SK-N-SH (cell line): ENCODE data around the gene AFAP1L2. TPM values are rescaled to one million over a fixed set of nuclear protein-coding genes. Genes with fewer than 3 reads are reported as not detected.

Experiments used
- CTCF ChIA-PET: fragments of 300-600, 350-600 bp; formaldehyde crosslinking; extraction: SDS; loops from one replicate; lab custom pipeline; 2021; lab: Yijun Ruan, JAX
- POLR2A ChIA-PET: fragments of 350-600 bp; sonication (Branson Sonifier 250); formaldehyde crosslinking; extraction: SDS; loops from one replicate; lab custom pipeline; 2020; ENCODE audit warnings: antibody characterized with exemption, inconsistent platforms; lab: Yijun Ruan, JAX
- DNase-seq: peaks from one replicate; pipeline ENCODE4 v3.0.0; 2012
- H2AFZ ChIP-seq: fragments of 200-600 bp; sonication (generic); 2 replicates; pipeline ENCODE4 v1.8.1; 2016; ENCODE audit warnings: antibody characterized with exemption, mild to moderate bottlenecking, low read depth
- H3F3A ChIP-seq: fragments of 200-600 bp; sonication (generic); replicated peaks from 2 replicates; pipeline ENCODE3; 2016; ENCODE audit warnings: antibody characterized with exemption, mild to moderate bottlenecking; ENCODE audit not compliant: insufficient read depth
- H3K27ac ChIP-seq, 2 experiments: fragments of 200-500 bp in 1 of 2; fragments of 200-600 bp in 1 of 2; sonication (Bioruptor generic) in 1 of 2; sonication (generic), shearing (Covaris generic) in 1 of 2; 2 replicates each; pipeline versions ENCODE4 v1.5.1 to v1.6.1; 2014 to 2016; ENCODE audit warnings: low read depth in 2 of 2, inconsistent platforms in 1 of 2, low read length in 1 of 2, mild to moderate bottlenecking in 1 of 2, mixed read lengths in 1 of 2
- H3K27me3 ChIP-seq: fragments of 200-600 bp; sonication (generic), shearing (Covaris generic); 2 replicates; pipeline ENCODE4 v1.6.1; 2016; ENCODE audit warnings: mixed run types; ENCODE audit not compliant: insufficient read depth
- H3K36me3 ChIP-seq, 2 experiments: fragments of 200-500 bp in 1 of 2; fragments of 200-600 bp in 1 of 2; sonication (Bioruptor generic) in 1 of 2; sonication (generic) in 1 of 2; replicated peaks in 1 of 2; 2 replicates each; pipeline versions ENCODE3 to v1.5.1; 2014 to 2016; ENCODE audit warnings: low read length in 1 of 2, mild to moderate bottlenecking in 1 of 2; ENCODE audit not compliant: insufficient read depth in 2 of 2, control insufficient read depth in 1 of 2
- H3K4me1 ChIP-seq, 2 experiments: fragments of 200-500 bp in 1 of 2; fragments of 200-600 bp in 1 of 2; sonication (Bioruptor generic) in 1 of 2; sonication (generic), shearing (Covaris generic) in 1 of 2; 2 replicates each; pipeline versions ENCODE4 v1.5.1 to v1.6.1; 2014 to 2016; ENCODE audit warnings: low read depth in 1 of 2, low read length in 1 of 2, mixed run types in 1 of 2; ENCODE audit not compliant: insufficient read depth in 2 of 2, control insufficient read depth in 1 of 2
- H3K4me2 ChIP-seq: fragments of 200-600 bp; sonication (generic), shearing (Covaris generic); 2 replicates; pipeline ENCODE4 v1.6.1; 2017; ENCODE audit warnings: mixed run types
- H3K4me3 ChIP-seq, 2 experiments: fragments of 200-500 bp in 1 of 2; fragments of 200-600 bp in 1 of 2; sonication (Bioruptor generic) in 1 of 2; sonication (generic), shearing (Covaris generic) in 1 of 2; 2 replicates each; pipeline versions ENCODE4 v1.5.1 to v1.8.1; 2014 to 2016; ENCODE audit warnings: low read depth in 2 of 2, inconsistent platforms in 1 of 2, low read length in 1 of 2, mild to moderate bottlenecking in 1 of 2, mixed read lengths in 1 of 2, moderate library complexity in 1 of 2
- H3K79me2 ChIP-seq: fragments of 200-600 bp; sonication (generic); 2 replicates; pipeline ENCODE4 v1.8.1; 2017; ENCODE audit warnings: mild to moderate bottlenecking; ENCODE audit not compliant: insufficient read depth
- H3K9ac ChIP-seq: fragments of 200-600 bp; sonication (generic); 2 replicates; pipeline ENCODE4 v1.6.1; 2017; ENCODE audit warnings: mixed run types
- H3K9me2 ChIP-seq: fragments of 200-600 bp; sonication (generic); 2 replicates; pipeline ENCODE4 v1.6.1; 2017; ENCODE audit warnings: mixed run types
- H3K9me3 ChIP-seq: fragments of 200-600 bp; sonication (generic); 2 replicates; pipeline ENCODE4 v1.6.1; 2017; ENCODE audit warnings: mixed run types, mild to moderate bottlenecking, moderate library complexity
- H4K20me1 ChIP-seq: fragments of 200-600 bp; sonication (generic); 2 replicates; pipeline ENCODE4 v1.6.1; 2017; ENCODE audit warnings: mild to moderate bottlenecking, mixed run types; ENCODE audit not compliant: insufficient read depth
- CHD2 ChIP-seq: fragments of 150-350 bp; IDR thresholded peaks from 2 replicates; pipeline ENCODE4 v1.6.1; 2018; ENCODE audit warnings: low read length; ENCODE audit not compliant: partially characterized antibody
- EP300 ChIP-seq, 2 experiments: IDR thresholded peaks; 2 replicates each; pipeline versions ENCODE4 v1.4.0 to v1.6.1; 2012; ENCODE audit warnings: borderline replicate concordance in 1 of 2, low read depth in 1 of 2, low read length in 1 of 2
- EZH2phosphoT487 ChIP-seq: fragments of 200-600 bp; sonication (generic); IDR thresholded peaks from 2 replicates; pipeline ENCODE4 v1.6.1; 2017; ENCODE audit warnings: low read depth, mixed run types, mild to moderate bottlenecking, antibody characterized with exemption, moderate library complexity, borderline replicate concordance
- GATA2 ChIP-seq: sonication (generic); formaldehyde crosslinking; IDR thresholded peaks from 2 replicates; pipeline ENCODE4 v1.5.0; 2020; ENCODE audit warnings: mild to moderate bottlenecking, missing genetic modification reagents
- NFIC ChIP-seq: IDR thresholded peaks from 2 replicates; pipeline ENCODE4 v1.4.0; 2012; ENCODE audit warnings: borderline replicate concordance
- RAD21 ChIP-seq: IDR thresholded peaks from 2 replicates; pipeline ENCODE4 v1.6.1; 2012; ENCODE audit warnings: mild to moderate bottlenecking, low read length
- RCOR1 ChIP-seq: fragments of 150-350 bp; IDR thresholded peaks from 2 replicates; pipeline ENCODE4 v1.6.1; 2017; ENCODE audit warnings: antibody characterized with exemption, low read length
- SMC3 ChIP-seq: IDR thresholded peaks from 2 replicates; pipeline ENCODE4 v1.6.1; 2012; ENCODE audit warnings: low read depth, low read length, improper control_type of control experiment
- TCF12 ChIP-seq: IDR thresholded peaks from 2 replicates; pipeline ENCODE4 v1.4.0; 2012
- TEAD4 ChIP-seq: IDR thresholded peaks from 2 replicates; pipeline ENCODE4 v1.4.0; 2012; ENCODE audit warnings: mild to moderate bottlenecking, borderline replicate concordance; ENCODE audit not compliant: insufficient read depth
- YY1 ChIP-seq: IDR thresholded peaks from 2 replicates; pipeline ENCODE4 v1.4.0; 2012; ENCODE audit warnings: low read depth, mild to moderate bottlenecking
- WGBS: methylation state at CpG from one replicate; pipeline ENCODE4 v1.1.6; 2017; ENCODE audit warnings: low lambda C conversion rate; 5-methylcytosine and 5-hydroxymethylcytosine counted together
- polyA plus RNA-seq, 3 experiments: library from polyadenylated mRNA; depleted of rRNA; stranded (reverse); fragments of >200 nt; gene quantifications; 2 replicates each; pipeline ENCODE4 v1.2.3, GENCODE V29; 2012
- TF ChIP-seq, protein P1 (sequence below): IDR thresholded peaks from 2 replicates; pipeline ENCODE4 v1.4.0; 2012; ENCODE audit warnings: low read depth, borderline replicate concordance
- TF ChIP-seq, protein P2 (sequence below): IDR thresholded peaks from 2 replicates; pipeline ENCODE4 v1.4.0; 2012; ENCODE audit warnings: low read depth

The AFAP1L2 gene
- polyA plus RNA-seq, 1 of the 3 experiments (the other 2 are of a cell fraction), result 0.54 TPM

DNA sequence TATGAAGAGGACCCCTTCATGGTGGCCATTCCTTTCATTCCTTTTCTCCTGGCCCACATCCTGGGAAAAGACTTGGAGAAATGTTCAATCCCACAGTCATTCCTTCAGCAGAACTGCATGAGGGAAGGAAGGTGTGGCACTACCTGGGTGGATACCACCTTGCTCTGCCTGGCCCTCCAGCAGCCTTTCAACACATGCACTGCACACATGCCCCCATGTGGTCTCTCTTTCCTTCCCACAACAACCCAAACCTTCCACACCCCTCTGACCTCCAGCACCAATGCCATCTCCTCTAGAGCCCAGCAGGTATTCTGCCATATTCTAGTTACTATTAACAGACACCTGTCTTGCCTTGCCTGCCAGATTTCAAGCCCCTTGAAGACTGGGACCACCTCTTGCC lies 40.5 kb upstream of the AFAP1L2 start (continued):
- TF ChIP-seq EP300 (IDR thresholded peaks at IDR 0.05; ENCODE audit: borderline replicate concordance in 1 of 2, low read depth in 1 of 2, low read length in 1 of 2), result no peak
- TF ChIP-seq NFIC, result no peak
- no peak for TF ChIP-seq EZH2phosphoT487

DNA sequence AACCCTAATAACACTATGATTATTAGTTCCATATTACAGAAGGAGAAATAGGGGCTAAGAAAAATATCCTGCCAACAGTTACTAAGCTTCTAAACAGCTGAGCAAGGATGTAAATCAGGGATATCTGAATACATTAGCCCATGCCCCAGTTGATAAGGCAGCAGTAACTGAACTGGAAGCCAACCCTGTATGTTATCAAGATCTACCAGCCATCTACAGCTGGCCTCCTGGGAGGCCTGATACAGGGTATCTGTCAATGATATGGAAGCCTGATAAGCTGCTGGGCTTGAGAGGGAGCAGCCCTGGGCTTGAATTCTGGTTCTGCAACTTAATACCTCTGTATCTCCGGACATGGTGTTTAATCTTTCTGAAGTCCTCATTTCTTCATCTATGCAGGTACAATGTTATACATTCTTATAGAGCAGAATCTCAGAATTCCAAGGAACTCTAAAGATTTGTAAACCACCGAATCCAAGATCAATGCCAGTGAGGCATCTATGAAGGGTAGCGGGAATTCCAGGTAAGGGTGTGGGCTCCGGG lies 37.9 kb upstream of the AFAP1L2 start:
- H3K4me1 ChIP-seq, result peaks cover 0 to 3% of the 10 kb centered on the region in 2 experiments; a peak in 1 of 4 replicates
- no peak overlapping the region for H3K27ac ChIP-seq
- ChIA-PET CTCF (interaction anchor here (0.6 to 1.2 kb wide), 6 partner anchors 19 to 1295 kb away, joined by 3 to 6 read pairs (median 3); no protein-coding TSS in a partner anchor), POLR2A (interaction anchor here (1.8 kb wide), 1 partner anchor 138 kb away, joined by 4 read pairs; no protein-coding TSS in a partner anchor)
- H3K36me3 ChIP-seq, result peaks cover 6 to 45% of the 10 kb centered on the region in 2 experiments
- TF ChIP-seq, protein P1, sequence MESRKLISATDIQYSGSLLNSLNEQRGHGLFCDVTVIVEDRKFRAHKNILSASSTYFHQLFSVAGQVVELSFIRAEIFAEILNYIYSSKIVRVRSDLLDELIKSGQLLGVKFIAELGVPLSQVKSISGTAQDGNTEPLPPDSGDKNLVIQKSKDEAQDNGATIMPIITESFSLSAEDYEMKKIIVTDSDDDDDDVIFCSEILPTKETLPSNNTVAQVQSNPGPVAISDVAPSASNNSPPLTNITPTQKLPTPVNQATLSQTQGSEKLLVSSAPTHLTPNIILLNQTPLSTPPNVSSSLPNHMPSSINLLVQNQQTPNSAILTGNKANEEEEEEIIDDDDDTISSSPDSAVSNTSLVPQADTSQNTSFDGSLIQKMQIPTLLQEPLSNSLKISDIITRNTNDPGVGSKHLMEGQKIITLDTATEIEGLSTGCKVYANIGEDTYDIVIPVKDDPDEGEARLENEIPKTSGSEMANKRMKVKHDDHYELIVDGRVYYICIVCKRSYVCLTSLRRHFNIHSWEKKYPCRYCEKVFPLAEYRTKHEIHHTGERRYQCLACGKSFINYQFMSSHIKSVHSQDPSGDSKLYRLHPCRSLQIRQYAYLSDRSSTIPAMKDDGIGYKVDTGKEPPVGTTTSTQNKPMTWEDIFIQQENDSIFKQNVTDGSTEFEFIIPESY, result no peak
- TF ChIP-seq CHD2 (peak; percentile 51), EP300 (IDR thresholded peaks at IDR 0.05; ENCODE audit: borderline replicate concordance in 1 of 2, low read depth in 1 of 2, low read length in 1 of 2) (peak in 1 of 2 experiments; percentile 78; a peak in 1 of 4 replicates), NFIC (no peak), GATA2 (peak; percentile 93), RCOR1 (peak; percentile 79)
- H3K4me2 ChIP-seq, result no peak overlapping the region
- no peaks in the 10 kb centered on the region for H3F3A ChIP-seq
- H3K9me2 ChIP-seq, result no peaks in the 10 kb centered on the region
- H3K9ac ChIP-seq, result no peak overlapping the region
- 81% methylated on average over 4 of the region's 4 CpGs for WGBS
- H2AFZ ChIP-seq, result no peak overlapping the region
- no peak overlapping the region for H3K4me3 ChIP-seq
- no peaks in the 10 kb centered on the region for H3K27me3 ChIP-seq
- peak; percentile 38 for DNase-seq
- H4K20me1 ChIP-seq, result no peaks in the 10 kb centered on the region
- no peaks in the 10 kb centered on the region for H3K79me2 ChIP-seq
- H3K9me3 ChIP-seq, result no peaks in the 10 kb centered on the region

DNA sequence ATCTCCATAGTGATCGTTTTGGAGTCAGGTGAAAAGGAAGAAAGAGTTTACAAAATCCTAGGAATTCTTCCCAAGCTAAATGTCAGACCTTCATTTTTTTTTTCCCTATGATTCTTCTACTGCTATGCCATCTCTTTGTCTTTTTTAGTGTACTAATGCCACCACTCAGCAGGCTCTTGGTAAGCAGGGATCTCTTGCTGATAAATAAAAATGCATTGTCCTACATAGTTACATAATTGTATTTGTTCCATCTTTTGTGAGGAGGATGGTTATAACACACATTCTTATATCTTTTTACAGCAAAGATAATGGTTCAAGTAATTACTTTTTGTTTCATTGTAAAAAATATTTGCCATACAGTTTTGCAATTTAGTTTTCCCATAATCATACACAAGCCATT lies 36.8 kb upstream of the AFAP1L2 start:
- H3K79me2 ChIP-seq, result no peaks in the 10 kb centered on the region
- no peak overlapping the region for H3K4me2 ChIP-seq
- peaks cover 6 to 49% of the 10 kb centered on the region in 2 experiments for H3K36me3 ChIP-seq
- ChIA-PET POLR2A (interaction anchor here (1.8 kb wide), 1 partner anchor 137 kb away, joined by 4 read pairs; no protein-coding TSS in a partner anchor), CTCF (interaction anchor here (1.2 to 1.3 kb wide), 3 partner anchors 11 to 137 kb away, joined by 3 read pairs; no protein-coding TSS in a partner anchor)
- no peaks in the 10 kb centered on the region for H3K27me3 ChIP-seq
- H3K27ac ChIP-seq, result no peak overlapping the region
- no peak overlapping the region for H3K9ac ChIP-seq
- H3K9me2 ChIP-seq, result no peaks in the 10 kb centered on the region
- no peaks in the 10 kb centered on the region for H3K9me3 ChIP-seq
- H3F3A ChIP-seq, result no peaks in the 10 kb centered on the region
- no peak for DNase-seq
- H4K20me1 ChIP-seq, result no peaks in the 10 kb centered on the region
- WGBS, result 92% methylated on average over 1 of the region's 1 CpG
- no peak overlapping the region for H2AFZ ChIP-seq
- no peak overlapping the region for H3K4me3 ChIP-seq
- peaks cover 0 to 3% of the 10 kb centered on the region in 2 experiments; a peak in 1 of 4 replicates for H3K4me1 ChIP-seq
- TF ChIP-seq YY1 (no peak), SMC3 (no peak), RAD21 (no peak), TEAD4 (no peak), CHD2 (no peak), TCF12 (no peak)
- TF ChIP-seq, protein P2, sequence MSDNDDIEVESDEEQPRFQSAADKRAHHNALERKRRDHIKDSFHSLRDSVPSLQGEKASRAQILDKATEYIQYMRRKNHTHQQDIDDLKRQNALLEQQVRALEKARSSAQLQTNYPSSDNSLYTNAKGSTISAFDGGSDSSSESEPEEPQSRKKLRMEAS, result no peak
- TF ChIP-seq, protein P1, result no peak
